ENCODE data around the gene FBXO38. TPM values are rescaled to one million over a fixed set of nuclear protein-coding genes. Genes with fewer than 3 reads are reported as not detected.

FBXO38 gene
- total RNA-seq, 1 donor from 2014 or later, result 37.7 TPM

GRCh38 chr5:148408092-148408491 is 24.3 kb downstream of the FBXO38 start:
- Mint-ChIP-seq H3K4me3 (ENCODE audit: unreplicated experiment) (no peak overlapping the region), H3K4me1 (ENCODE audit: low read depth) (no peaks in the 10 kb centered on the region), H3K9me3 (ENCODE audit: low read depth) (no peaks in the 10 kb centered on the region), H3K27ac (ENCODE audit: unreplicated experiment) (no peak overlapping the region), H3K27me3 (ENCODE audit: low read depth) (no peaks in the 10 kb centered on the region), H3K36me3 (ENCODE audit: low read depth) (peaks cover 50% of the 10 kb centered on the region)
- DNase-seq (ENCODE audit: low spot score), result no peak
- TF ChIP-seq CTCF (IDR thresholded peaks at IDR 0.05), result no peak

- Mint-ChIP-seq H3K27ac (ENCODE audit: unreplicated experiment) (no peak overlapping the region), H3K4me1 (ENCODE audit: low read depth) (no peaks in the 10 kb centered on the region), H3K27me3 (ENCODE audit: low read depth) (no peaks in the 10 kb centered on the region), H3K4me3 (ENCODE audit: unreplicated experiment) (no peak overlapping the region), H3K9me3 (ENCODE audit: low read depth) (no peaks in the 10 kb centered on the region), H3K36me3 (ENCODE audit: low read depth) (peaks cover 42% of the 10 kb centered on the region)
- TF ChIP-seq CTCF (IDR thresholded peaks at IDR 0.05), result no peak
- no peak for DNase-seq (ENCODE audit: low spot score)
Measured at GRCh38 chr5:148412124-148412523, 28.4 kb downstream of the FBXO38 start.

DNA sequence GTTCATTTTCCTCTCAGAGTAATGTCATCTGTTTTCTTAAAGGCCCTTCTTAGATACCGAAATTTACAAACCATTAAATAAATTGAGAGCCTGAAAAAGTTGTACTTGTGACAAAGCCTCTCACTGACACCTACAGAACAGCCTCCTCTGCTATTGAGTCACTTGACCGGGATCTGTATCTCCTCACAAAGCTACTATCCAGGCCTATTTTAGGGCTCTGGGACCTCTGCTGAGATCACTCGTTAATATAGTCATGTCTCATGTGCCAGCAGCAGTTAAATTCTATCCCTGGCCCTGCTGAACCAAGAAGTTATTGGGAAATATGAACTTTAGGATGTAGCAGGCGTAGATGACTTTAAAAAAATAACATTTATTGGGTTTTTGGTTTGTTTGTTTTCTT is 31.1 kb downstream of the FBXO38 start:
- no peak overlapping the region for H3K4me3 Mint-ChIP-seq (ENCODE audit: unreplicated experiment)
- no peaks in the 10 kb centered on the region for H3K9me3 Mint-ChIP-seq (ENCODE audit: low read depth)
- peaks cover 43% of the 10 kb centered on the region for H3K36me3 Mint-ChIP-seq (ENCODE audit: low read depth)
- H3K27me3 Mint-ChIP-seq (ENCODE audit: low read depth), result no peaks in the 10 kb centered on the region
- no peak for DNase-seq (ENCODE audit: low spot score)
- TF ChIP-seq CTCF (IDR thresholded peaks at IDR 0.05), result no peak
- no peak overlapping the region for H3K27ac Mint-ChIP-seq (ENCODE audit: unreplicated experiment)
- H3K4me1 Mint-ChIP-seq (ENCODE audit: low read depth), result no peaks in the 10 kb centered on the region

DNA sequence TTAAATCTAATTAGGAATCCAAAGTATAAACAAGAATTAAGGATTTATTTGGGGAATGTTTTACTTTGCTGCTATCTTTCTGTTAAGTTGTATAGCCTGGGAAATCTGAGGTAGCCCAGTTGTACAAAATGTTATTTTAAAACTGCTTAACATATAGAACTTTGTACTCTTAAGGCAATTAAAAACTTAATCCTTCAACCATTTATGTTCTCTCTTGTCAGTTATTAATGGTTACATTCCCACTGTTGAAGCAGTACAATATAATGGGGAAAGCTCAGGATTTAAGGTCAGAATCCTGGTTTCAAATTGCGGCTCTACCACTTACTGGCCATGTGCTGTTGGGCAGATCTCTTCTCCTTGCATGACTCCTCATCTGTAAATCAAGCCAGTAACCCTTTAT is 32.7 kb downstream of the FBXO38 start:
- TF ChIP-seq CTCF (IDR thresholded peaks at IDR 0.05), result no peak
- peaks cover 32% of the 10 kb centered on the region for H3K36me3 Mint-ChIP-seq (ENCODE audit: low read depth)
- no peaks in the 10 kb centered on the region for H3K4me1 Mint-ChIP-seq (ENCODE audit: low read depth)
- no peak overlapping the region for H3K4me3 Mint-ChIP-seq (ENCODE audit: unreplicated experiment)
- H3K27me3 Mint-ChIP-seq (ENCODE audit: low read depth), result no peaks in the 10 kb centered on the region
- no peak overlapping the region for H3K27ac Mint-ChIP-seq (ENCODE audit: unreplicated experiment)
- no peak for DNase-seq (ENCODE audit: low spot score)
- H3K9me3 Mint-ChIP-seq (ENCODE audit: low read depth), result no peaks in the 10 kb centered on the region

DNA sequence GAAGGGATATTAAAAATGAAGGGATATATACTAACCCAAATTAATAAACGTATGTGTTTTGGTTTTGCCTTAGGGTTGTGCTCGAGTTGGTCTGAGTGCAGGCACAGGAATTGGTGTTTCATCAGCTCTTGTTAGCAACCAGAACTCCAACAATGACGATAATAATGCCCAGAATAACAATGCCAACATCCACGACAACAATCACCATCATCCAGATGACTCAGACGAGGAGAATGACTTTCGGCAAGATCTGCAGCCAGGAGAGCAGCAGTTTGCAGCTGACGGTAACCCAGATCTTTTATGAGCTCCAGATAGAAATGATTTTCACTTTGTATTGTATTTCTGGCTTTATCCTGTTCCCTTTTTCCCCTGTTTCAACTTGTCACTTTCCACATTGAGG is 33.2 kb downstream of the FBXO38 start:
- TF ChIP-seq CTCF (IDR thresholded peaks at IDR 0.05), result no peak
- Mint-ChIP-seq H3K27ac (ENCODE audit: unreplicated experiment) (no peak overlapping the region), H3K36me3 (ENCODE audit: low read depth) (peaks cover 35% of the 10 kb centered on the region)

More for the DNA sequence above, 33.2 kb downstream of the FBXO38 start:
- Mint-ChIP-seq H3K9me3 (ENCODE audit: low read depth) (no peaks in the 10 kb centered on the region), H3K27me3 (ENCODE audit: low read depth) (no peaks in the 10 kb centered on the region), H3K4me3 (ENCODE audit: unreplicated experiment) (no peak overlapping the region), H3K4me1 (ENCODE audit: low read depth) (no peaks in the 10 kb centered on the region)
- no peak for DNase-seq (ENCODE audit: low spot score)
